Kidney epithelial cell (primary cell): ENCODE results near the gene OPN1MW3. TPM values are rescaled to one million over a fixed set of nuclear protein-coding genes. Genes with fewer than 3 reads are reported as not detected.

ENCODE experiments used
- DNase-seq: peaks from one replicate; pipeline ENCODE4 v3.0.0-alpha.2; 2010; ENCODE audit warnings: low read depth
- H3K27me3 ChIP-seq: 2 replicates; pipeline ENCODE4 v1.6.0; 2011; ENCODE audit warnings: low read length; ENCODE audit not compliant: control insufficient read depth, insufficient read depth
- H3K36me3 ChIP-seq: 2 replicates; pipeline ENCODE4 v1.5.1; 2011; ENCODE audit warnings: low read length; ENCODE audit not compliant: control insufficient read depth, insufficient read depth
- H3K4me3 ChIP-seq: 2 replicates; pipeline ENCODE4 v1.5.1; 2011; ENCODE audit warnings: low read depth, mild to moderate bottlenecking, control low read depth, low read length
- CTCF ChIP-seq: IDR thresholded peaks from 2 replicates; pipeline ENCODE4 v1.5.1; 2011; ENCODE audit warnings: mild to moderate bottlenecking, moderate library complexity, low read length, control low read depth, inconsistent platforms; ENCODE audit not compliant: insufficient read depth, poor library complexity, severe bottlenecking
- total RNA-seq: library from RNA; depleted of rRNA; stranded (reverse); fragments of >200 nt; gene quantifications from 2 replicates; pipeline ENCODE4 v1.2.3, GENCODE V29; 2015

OPN1MW3 gene
- total RNA-seq, 1 donor from 2014 or later, result not detected

GRCh38 chrX:154315416-154315815, 58.0 kb downstream of the OPN1MW3 start:
- H3K4me3 ChIP-seq, result no peak overlapping the region
- no peak for TF ChIP-seq CTCF

GRCh38 chrX:154317391-154317995, 60.1 kb downstream of the OPN1MW3 start:
- no peak for DNase-seq
- TF ChIP-seq CTCF, result peak; percentile 48
- Histone ChIP-seq H3K4me3 (no peak overlapping the region), H3K36me3 (no peaks in the 10 kb centered on the region), H3K27me3 (peaks cover 4% of the 10 kb centered on the region)

More at GRCh38 chrX:154315416-154315815, 58.0 kb downstream of the OPN1MW3 start:
- peaks cover 2% of the 10 kb centered on the region for H3K27me3 ChIP-seq
- no peaks in the 10 kb centered on the region for H3K36me3 ChIP-seq
- no peak for DNase-seq

- Histone ChIP-seq H3K27me3 (peaks cover 7% of the 10 kb centered on the region), H3K4me3 (no peak overlapping the region), H3K36me3 (no peaks in the 10 kb centered on the region)
- DNase-seq, result no peak
- no peak for TF ChIP-seq CTCF
Observed at GRCh38 chrX:154320406-154320805, 63.0 kb downstream of the OPN1MW3 start.

Other genes with a start within 250 kb of the OPN1MW3 start
- 193 and 225 TPM in 2 replicates for gene IRAK1, start 237.7 kb upstream of the OPN1MW3 start, total RNA-seq
- gene MECP2, start 159.9 kb upstream of the OPN1MW3 start, total RNA-seq, result 32.0 and 34.4 TPM in 2 replicates
- gene OPN1LW, start 113.3 kb upstream of the OPN1MW3 start, total RNA-seq, result not detected in 2 replicates
- gene OPN1MW, start 75.0 kb upstream of the OPN1MW3 start, total RNA-seq, result not detected in 2 replicates
- gene OPN1MW2, start 37.8 kb upstream of the OPN1MW3 start, total RNA-seq, result not detected in 2 replicates
- gene TEX28, start 37.5 kb downstream of the OPN1MW3 start, total RNA-seq, result not detected in 2 replicates
- not detected in 2 replicates for gene TKTL1, start 38.2 kb downstream of the OPN1MW3 start, total RNA-seq
- gene FLNA, start 117.1 kb downstream of the OPN1MW3 start, total RNA-seq, result 2,357 and 2,761 TPM in 2 replicates
- gene EMD, start 121.7 kb downstream of the OPN1MW3 start, total RNA-seq, result 56.2 and 60.5 TPM in 2 replicates
- 8,307 and 11,298 TPM in 2 replicates for gene RPL10, start 140.8 kb downstream of the OPN1MW3 start, total RNA-seq
- 15.5 and 16.6 TPM in 2 replicates for gene DNASE1L1, start 151.7 kb downstream of the OPN1MW3 start, total RNA-seq
- gene TAFAZZIN, start 154.0 kb downstream of the OPN1MW3 start, total RNA-seq, result 55.2 and 62.0 TPM in 2 replicates
- 70.0 and 78.3 TPM in 2 replicates for gene ATP6AP1, start 171.1 kb downstream of the OPN1MW3 start, total RNA-seq
- 113 and 121 TPM in 2 replicates for gene GDI1, start 179.6 kb downstream of the OPN1MW3 start, total RNA-seq
- 79.1 and 80.0 TPM in 2 replicates for gene FAM50A, start 186.6 kb downstream of the OPN1MW3 start, total RNA-seq
- gene PLXNA3, start 200.7 kb downstream of the OPN1MW3 start, total RNA-seq, result 16.7 and 34.7 TPM in 2 replicates
- 27.9 and 28.8 TPM in 2 replicates for gene LAGE3, start 221.7 kb downstream of the OPN1MW3 start, total RNA-seq
- gene UBL4A, start 229.0 kb downstream of the OPN1MW3 start, total RNA-seq, result 48.3 and 55.9 TPM in 2 replicates
- gene SLC10A3, start 233.0 kb downstream of the OPN1MW3 start, total RNA-seq, result 20.3 and 37.9 TPM in 2 replicates